Gastrocnemius medialis (tissue), 4 donors: ENCODE measurements around the gene ARMC2. TPM values are rescaled to one million over a fixed set of nuclear protein-coding genes. Genes with fewer than 3 reads are reported as not detected.

Experiments
- ATAC-seq, 2 donors: fragments of 150-250 bp; one replicate each; pipeline ENCODE4 v1.9.1; 2016
- DNase-seq, 2 donors: peaks; one replicate each; pipeline ENCODE4 v3.0.0-alpha.2; 2019
- H3K27ac ChIP-seq, 4 donors: fragments of 200-600 bp; sonication (generic); 1 replicate in 1 of 4; 2 replicates in 3 of 4; pipeline ENCODE4 v1.5.1; 2016 to 2018; ENCODE audit warnings: mild to moderate bottlenecking in 2 of 4, moderate library complexity in 1 of 4
- H3K27me3 ChIP-seq, 3 donors: fragments of 200-600 bp; sonication (generic) in 2 of 3; 1 replicate in 1 of 3; 2 replicates in 2 of 3; pipeline versions ENCODE4 v1.5.1 to v1.6.0; 2016 to 2019; ENCODE audit warnings: mild to moderate bottlenecking in 1 of 3, moderate library complexity in 1 of 3
- H3K36me3 ChIP-seq, 2 donors: fragments of 200-600 bp; sonication (generic) in 1 of 2; one replicate each; pipeline ENCODE4 v1.5.1; 2017 to 2018
- H3K4me1 ChIP-seq, 2 donors: fragments of 200-600 bp; sonication (generic) in 1 of 2; one replicate each; pipeline ENCODE4 v1.5.1; 2016 to 2017; ENCODE audit warnings: mild to moderate bottlenecking in 2 of 2
- H3K4me3 ChIP-seq, 4 donors: fragments of 200-600 bp; sonication (generic) in 3 of 4; 1 replicate in 1 of 4; 2 replicates in 3 of 4; pipeline ENCODE4 v1.5.1; 2016 to 2019; ENCODE audit warnings: mild to moderate bottlenecking in 2 of 4
- H3K9me3 ChIP-seq, 3 donors: fragments of 200-600 bp; sonication (generic) in 2 of 3; 1 replicate in 1 of 3; 2 replicates in 2 of 3; pipeline ENCODE4 v1.5.1; 2016 to 2019
- CTCF ChIP-seq, 5 experiments: fragments of 450-650 bp in 3 of 5; fragments of 200-600 bp in 2 of 5; sonication (generic) in 2 of 5; IDR thresholded peaks in 4 of 5; conservative IDR thresholded peaks in 1 of 5; 1 replicate in 4 of 5; 2 replicates in 1 of 5; pipeline ENCODE4 v1.5.1; 2016 to 2019; ENCODE audit warnings: antibody characterized with exemption in 5 of 5, mild to moderate bottlenecking in 3 of 5, moderate library complexity in 3 of 5
- POLR2A ChIP-seq, 2 donors: fragments of 450-650 bp; IDR thresholded peaks; one replicate each; pipeline ENCODE4 v1.6.1; 2017; ENCODE audit warnings: antibody characterized with exemption in 2 of 2, mild to moderate bottlenecking in 2 of 2, moderate library complexity in 2 of 2
- in situ Hi-C, 4 donors: fragments of 200-750 bp; cut with MboI; loops; one replicate each; pipeline versions ENCODE4 v1.15.0 to v1.8.0; 2017; ENCODE audit warnings: low sequenced_read_pairs in 4 of 4
- intact Hi-C: fragments of 100-400 bp; cut with DNase I; formaldehyde crosslinking; loops from one replicate; pipeline ENCODE4 v1.15.1; 2023; ENCODE audit warnings: low total_unique reads
- total RNA-seq, 4 donors: library from RNA; depleted of rRNA; stranded (reverse); fragments of >200 nt; gene quantifications; one replicate each; pipeline versions ENCODE4 v1.1.0 to v1.2.3, GENCODE V29; 2016

The ARMC2 gene
- total RNA-seq, 4 donors from 2014 or later, result 0.20 to 1.8 (median 0.56) TPM

GRCh38 chr6:108942556-108943492, 94.6 kb downstream of the ARMC2 start:
- no peak for ATAC-seq
- intact Hi-C loops, result loop anchor here (10.0 kb wide), 1 partner anchor 442 kb away; the partner anchor contains the start of gene CD164
- Histone ChIP-seq H3K4me3 (no peak overlapping the region), H3K36me3 (no peaks in the 10 kb centered on the region), H3K27me3 (no peaks in the 10 kb centered on the region), H3K9me3 (no peaks in the 10 kb centered on the region), H3K4me1 (peaks cover 72 to 76% of the 10 kb centered on the region in 2 donors), H3K27ac (peak overlapping the region; percentile 86 to 91 (median 88))
- in situ Hi-C loops, result loop anchor here in 3 of 4 donors (10.0 to 25.0 kb wide), 2 partner anchors 119 to 132 kb away; no protein-coding TSS in a partner anchor
- no peak for TF ChIP-seq CTCF (IDR thresholded peaks at IDR 0.05 in 4 of 5, conservative IDR thresholded peaks at IDR 0.05 in 1 of 5)
- TF ChIP-seq POLR2A (IDR thresholded peaks at IDR 0.05), result no peak
- DNase-seq, result no peak

- intact Hi-C loops (loop anchor here (2.0 to 10.0 kb wide), 2 partner anchors 59 to 441 kb away; partner anchors contain the start of gene CD164), in situ Hi-C loops (loop anchor here in 3 of 4 donors (10.0 to 25.0 kb wide), 2 partner anchors 118 to 131 kb away; no protein-coding TSS in a partner anchor)
- H3K36me3 ChIP-seq, result no peaks in the 10 kb centered on the region
- peak overlapping the region; percentile 86 to 91 (median 88) for H3K27ac ChIP-seq
- TF ChIP-seq POLR2A (IDR thresholded peaks at IDR 0.05) (no peak), CTCF (IDR thresholded peaks at IDR 0.05 in 4 of 5, conservative IDR thresholded peaks at IDR 0.05 in 1 of 5) (peak in 1 of 5 experiments; percentile 19)
- ATAC-seq (peak; percentile 59 to 65), DNase-seq (peak in 1 of 2 donors; percentile 72)
- peaks cover 84 to 88% of the 10 kb centered on the region in 2 donors for H3K4me1 ChIP-seq
- H3K9me3 ChIP-seq, result no peaks in the 10 kb centered on the region
- peak overlapping the region in 2 of 4 donors; percentile 17 to 23 for H3K4me3 ChIP-seq
- no peaks in the 10 kb centered on the region for H3K27me3 ChIP-seq
Observed at GRCh38 chr6:108944071-108944470, 95.8 kb downstream of the ARMC2 start.

- H3K27me3 ChIP-seq, result no peaks in the 10 kb centered on the region
- intact Hi-C loops (loop anchor here (2.0 to 10.0 kb wide), 3 partner anchors 58 to 440 kb away; partner anchors contain the start of gene CD164), in situ Hi-C loops (loop anchor here in 3 of 4 donors (10.0 to 25.0 kb wide), 2 partner anchors 117 to 130 kb away; no protein-coding TSS in a partner anchor)
- H3K27ac ChIP-seq, result peak overlapping the region; percentile 86 to 91 (median 88)
- peaks cover 84 to 87% of the 10 kb centered on the region in 2 donors for H3K4me1 ChIP-seq
- ATAC-seq (peak; percentile 43 to 45), DNase-seq (peak in 1 of 2 donors; percentile 51)
- no peaks in the 10 kb centered on the region for H3K36me3 ChIP-seq
- no peak for TF ChIP-seq POLR2A (IDR thresholded peaks at IDR 0.05)
- peak overlapping the region; percentile 23 to 40 (median 32) for H3K4me3 ChIP-seq
- H3K9me3 ChIP-seq, result no peaks in the 10 kb centered on the region
Observed at GRCh38 chr6:108944707-108945680, 96.8 kb downstream of the ARMC2 start.

DNA sequence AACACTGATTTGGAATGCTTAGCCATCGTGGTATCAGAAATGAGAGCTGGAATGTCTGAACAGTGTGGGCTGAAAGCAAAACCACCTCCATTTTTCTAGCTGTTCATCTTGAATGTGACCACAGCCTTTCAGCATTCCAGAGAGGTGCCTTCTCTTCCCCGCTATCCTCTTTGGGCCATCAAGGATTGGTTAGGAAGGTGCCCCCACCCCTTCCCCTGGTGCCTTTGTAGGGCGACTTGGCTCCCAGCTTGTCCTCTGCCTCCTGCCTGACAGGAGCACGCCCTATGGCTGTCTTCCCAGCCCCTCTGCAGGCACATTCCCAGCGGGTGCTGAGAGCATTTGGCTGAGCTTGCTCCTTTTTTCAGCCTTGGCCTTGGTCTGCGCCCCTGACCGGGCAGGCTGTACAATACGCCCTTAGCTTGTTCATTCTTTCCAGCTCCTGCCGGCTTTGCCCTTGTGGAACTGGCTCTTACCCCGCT, 97.5 kb downstream of the ARMC2 start:
- Histone ChIP-seq H3K27ac (peak overlapping the region; percentile 86 to 91 (median 88)), H3K4me3 (peak overlapping the region; percentile 23 to 40 (median 32)), H3K36me3 (no peaks in the 10 kb centered on the region), H3K9me3 (no peaks in the 10 kb centered on the region), H3K4me1 (peaks cover 78 to 80% of the 10 kb centered on the region in 2 donors), H3K27me3 (no peaks in the 10 kb centered on the region)
- ATAC-seq (peak; percentile 32 to 66), DNase-seq (peak; percentile 73 to 88)
- in situ Hi-C loops (loop anchor here in 3 of 4 donors (10.0 to 25.0 kb wide), 2 partner anchors 117 to 129 kb away; no protein-coding TSS in a partner anchor), intact Hi-C loops (loop anchor here (2.0 to 10.0 kb wide), 3 partner anchors 57 to 439 kb away; partner anchors contain the start of gene CD164)
- no peak for TF ChIP-seq CTCF (IDR thresholded peaks at IDR 0.05 in 4 of 5, conservative IDR thresholded peaks at IDR 0.05 in 1 of 5)
- TF ChIP-seq POLR2A (IDR thresholded peaks at IDR 0.05), result peak in 1 of 2 donors; percentile 22
